Adrenal gland (tissue), 5 donors: Measurements from ENCODE around the gene TMEM184B.

Source experiments
- POLR2A ChIP-seq, 2 donors: fragments of 450-650 bp; IDR thresholded peaks; one replicate each; pipeline ENCODE4 v1.6.1; 2017; ENCODE audit warnings: antibody characterized with exemption in 2 of 2, mild to moderate bottlenecking in 2 of 2, moderate library complexity in 1 of 2
- TF ChIP-seq, protein P1 (sequence below), 6 experiments: fragments of 450-650 bp in 4 of 6; fragments of 200-600 bp in 2 of 6; sonication (generic) in 1 of 6; IDR thresholded peaks; 1 replicate in 5 of 6; 2 replicates in 1 of 6; pipeline versions ENCODE4 v1.5.1 to v1.8.0; 2016 to 2021; ENCODE audit warnings: antibody characterized with exemption in 6 of 6, mild to moderate bottlenecking in 2 of 6, moderate library complexity in 1 of 6
- donor health status: DM: no; HTN: no; CAD: no.

- TF ChIP-seq, protein P1, sequence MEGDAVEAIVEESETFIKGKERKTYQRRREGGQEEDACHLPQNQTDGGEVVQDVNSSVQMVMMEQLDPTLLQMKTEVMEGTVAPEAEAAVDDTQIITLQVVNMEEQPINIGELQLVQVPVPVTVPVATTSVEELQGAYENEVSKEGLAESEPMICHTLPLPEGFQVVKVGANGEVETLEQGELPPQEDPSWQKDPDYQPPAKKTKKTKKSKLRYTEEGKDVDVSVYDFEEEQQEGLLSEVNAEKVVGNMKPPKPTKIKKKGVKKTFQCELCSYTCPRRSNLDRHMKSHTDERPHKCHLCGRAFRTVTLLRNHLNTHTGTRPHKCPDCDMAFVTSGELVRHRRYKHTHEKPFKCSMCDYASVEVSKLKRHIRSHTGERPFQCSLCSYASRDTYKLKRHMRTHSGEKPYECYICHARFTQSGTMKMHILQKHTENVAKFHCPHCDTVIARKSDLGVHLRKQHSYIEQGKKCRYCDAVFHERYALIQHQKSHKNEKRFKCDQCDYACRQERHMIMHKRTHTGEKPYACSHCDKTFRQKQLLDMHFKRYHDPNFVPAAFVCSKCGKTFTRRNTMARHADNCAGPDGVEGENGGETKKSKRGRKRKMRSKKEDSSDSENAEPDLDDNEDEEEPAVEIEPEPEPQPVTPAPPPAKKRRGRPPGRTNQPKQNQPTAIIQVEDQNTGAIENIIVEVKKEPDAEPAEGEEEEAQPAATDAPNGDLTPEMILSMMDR (IDR thresholded peaks at IDR 0.05) = no peak
- TF ChIP-seq POLR2A (IDR thresholded peaks at IDR 0.05) = no peak
Measured at GRCh38 chr22:38305471-38306448, 33.0 kb upstream of the TMEM184B start.
